ENCODE data around the gene PBRM1. TPM values are rescaled to one million over a fixed set of nuclear protein-coding genes. Genes with fewer than 3 reads are reported as not detected.

Gene PBRM1
- total RNA-seq, 1 donor from 2014 or later: 192 TPM

- H3K4me3 Mint-ChIP-seq (ENCODE audit: unreplicated experiment): no peak overlapping the region
- no peaks in the 10 kb centered on the region for H3K9me3 Mint-ChIP-seq (ENCODE audit: unreplicated experiment)
- H3K27me3 Mint-ChIP-seq (ENCODE audit: unreplicated experiment): no peaks in the 10 kb centered on the region
- DNase-seq: no peak
- H3K27ac Mint-ChIP-seq (ENCODE audit: unreplicated experiment): no peak overlapping the region
- no peaks in the 10 kb centered on the region for H3K4me1 Mint-ChIP-seq (ENCODE audit: low read depth, unreplicated experiment)
- no peak for TF ChIP-seq CTCF (IDR thresholded peaks at IDR 0.05; ENCODE audit: partially characterized antibody, unreplicated experiment)
- no peaks in the 10 kb centered on the region for H3K36me3 Mint-ChIP-seq (ENCODE audit: unreplicated experiment)
These were observed 51.9 kb downstream of the PBRM1 start for GRCh38 chr3:52633786-52634185.

- Mint-ChIP-seq H3K4me1 (ENCODE audit: low read depth, unreplicated experiment) (no peaks in the 10 kb centered on the region), H3K4me3 (ENCODE audit: unreplicated experiment) (no peak overlapping the region), H3K27me3 (ENCODE audit: unreplicated experiment) (no peaks in the 10 kb centered on the region), H3K27ac (ENCODE audit: unreplicated experiment) (no peak overlapping the region), H3K36me3 (ENCODE audit: unreplicated experiment) (no peaks in the 10 kb centered on the region), H3K9me3 (ENCODE audit: unreplicated experiment) (no peaks in the 10 kb centered on the region)
- TF ChIP-seq CTCF (IDR thresholded peaks at IDR 0.05; ENCODE audit: partially characterized antibody, unreplicated experiment): no peak
- DNase-seq: no peak
These were observed 60.7 kb downstream of the PBRM1 start for GRCh38 chr3:52625041-52625440.

- H3K4me3 Mint-ChIP-seq (ENCODE audit: unreplicated experiment): no peak overlapping the region
- no peaks in the 10 kb centered on the region for H3K9me3 Mint-ChIP-seq (ENCODE audit: unreplicated experiment)
These were observed 62.4 kb downstream of the PBRM1 start for GRCh38 chr3:52623234-52623792.

GRCh38 chr3:52620580-52620979 lies 65.1 kb downstream of the PBRM1 start:
- DNase-seq: no peak
- H3K4me3 Mint-ChIP-seq (ENCODE audit: unreplicated experiment): no peak overlapping the region
- H3K9me3 Mint-ChIP-seq (ENCODE audit: unreplicated experiment): no peaks in the 10 kb centered on the region
- H3K4me1 Mint-ChIP-seq (ENCODE audit: low read depth, unreplicated experiment): peaks cover 6% of the 10 kb centered on the region
- TF ChIP-seq CTCF (IDR thresholded peaks at IDR 0.05; ENCODE audit: partially characterized antibody, unreplicated experiment): no peak
- peaks cover 5% of the 10 kb centered on the region for H3K36me3 Mint-ChIP-seq (ENCODE audit: unreplicated experiment)
- no peak overlapping the region for H3K27ac Mint-ChIP-seq (ENCODE audit: unreplicated experiment)
- no peaks in the 10 kb centered on the region for H3K27me3 Mint-ChIP-seq (ENCODE audit: unreplicated experiment)

More at GRCh38 chr3:52623234-52623792, 62.4 kb downstream of the PBRM1 start:
- Mint-ChIP-seq H3K27me3 (ENCODE audit: unreplicated experiment) (no peaks in the 10 kb centered on the region), H3K36me3 (ENCODE audit: unreplicated experiment) (no peaks in the 10 kb centered on the region), H3K27ac (ENCODE audit: unreplicated experiment) (no peak overlapping the region), H3K4me1 (ENCODE audit: low read depth, unreplicated experiment) (peaks cover under 1% of the 10 kb centered on the region)
- no peak for DNase-seq
- TF ChIP-seq CTCF (IDR thresholded peaks at IDR 0.05; ENCODE audit: partially characterized antibody, unreplicated experiment): no peak

- Mint-ChIP-seq H3K27me3 (ENCODE audit: unreplicated experiment) (no peaks in the 10 kb centered on the region), H3K4me1 (ENCODE audit: low read depth, unreplicated experiment) (peaks cover 6% of the 10 kb centered on the region), H3K36me3 (ENCODE audit: unreplicated experiment) (peaks cover 12% of the 10 kb centered on the region), H3K27ac (ENCODE audit: unreplicated experiment) (no peak overlapping the region), H3K4me3 (ENCODE audit: unreplicated experiment) (no peak overlapping the region), H3K9me3 (ENCODE audit: unreplicated experiment) (no peaks in the 10 kb centered on the region)
- no peak for TF ChIP-seq CTCF (IDR thresholded peaks at IDR 0.05; ENCODE audit: partially characterized antibody, unreplicated experiment)
- no peak for DNase-seq
These were observed 70.5 kb downstream of the PBRM1 start for GRCh38 chr3:52615166-52615565.

All from glutamatergic neuron (in vitro differentiated cells).